Vagina (tissue), 2 donors: ENCODE data around the gene TIMM22. TPM values are rescaled to one million over a fixed set of nuclear protein-coding genes. Genes with fewer than 3 reads are reported as not detected.

Experiments used
- DNase-seq, 2 donors: peaks; one replicate each; pipeline ENCODE4 v3.0.0-alpha.2; 2017; ENCODE audit errors: extremely low spot score in 2 of 2
- H3K27ac ChIP-seq: fragments of 200-600 bp; sonication (generic); one replicate; pipeline ENCODE4 v1.5.1; 2019
- H3K27me3 ChIP-seq: fragments of 200-600 bp; sonication (generic); one replicate; pipeline ENCODE4 v1.5.1; 2019
- H3K36me3 ChIP-seq, 2 donors: fragments of 200-600 bp; sonication (generic); one replicate each; pipeline ENCODE4 v1.5.1; 2017 to 2019
- H3K4me1 ChIP-seq: fragments of 200-600 bp; sonication (generic); one replicate; pipeline ENCODE4 v1.5.1; 2019
- H3K4me3 ChIP-seq, 2 donors: fragments of 200-600 bp; sonication (generic); 1 replicate in 1 of 2; 2 replicates in 1 of 2; pipeline ENCODE4 v1.5.1; 2016 to 2019
- H3K9me3 ChIP-seq: fragments of 200-600 bp; sonication (generic); one replicate; pipeline ENCODE4 v1.5.1; 2019
- POLR2A ChIP-seq, 2 donors: fragments of 450-650 bp; IDR thresholded peaks; one replicate each; pipeline ENCODE4 v1.6.1; 2017; ENCODE audit warnings: antibody characterized with exemption in 2 of 2, mild to moderate bottlenecking in 2 of 2, moderate library complexity in 2 of 2
- POLR2AphosphoS5 ChIP-seq, 2 donors: sonication (generic); formaldehyde crosslinking; IDR thresholded peaks; one replicate each; pipeline ENCODE4 v1.9.0; 2017; ENCODE audit warnings: antibody characterized with exemption in 2 of 2, mild to moderate bottlenecking in 2 of 2, low read depth in 1 of 2; ENCODE audit not compliant: insufficient read depth in 1 of 2
- intact Hi-C: fragments of 100-400 bp; cut with DNase I; formaldehyde crosslinking; loops from one replicate; pipeline ENCODE4 v1.15.1; 2023
- total RNA-seq: library from RNA; depleted of rRNA; stranded (reverse); fragments of >200 nt; gene quantifications from one replicate; pipeline ENCODE4 v1.2.3, GENCODE V29; 2016
- TF ChIP-seq, protein P1 (sequence below), 3 experiments: fragments of 450-650 bp in 2 of 3; fragments of 200-600 bp in 1 of 3; sonication (generic) in 1 of 3; IDR thresholded peaks; one replicate each; pipeline ENCODE4 v1.5.1; 2017 to 2019; ENCODE audit warnings: antibody characterized with exemption in 3 of 3, mild to moderate bottlenecking in 2 of 3, moderate library complexity in 2 of 3

The TIMM22 gene
- total RNA-seq, 1 donor from 2014 or later = 8.8 TPM

GRCh38 chr17:1030684-1031532 is 34.0 kb downstream of the TIMM22 start:
- H3K9me3 ChIP-seq = no peaks in the 10 kb centered on the region
- peaks cover 0 to 7% of the 10 kb centered on the region in 2 donors for H3K36me3 ChIP-seq
- no peak for DNase-seq
- intact Hi-C loops = no loop called here
- H3K4me1 ChIP-seq = peaks cover 52% of the 10 kb centered on the region
- no peaks in the 10 kb centered on the region for H3K27me3 ChIP-seq
- TF ChIP-seq POLR2AphosphoS5 (IDR thresholded peaks at IDR 0.05; ENCODE audit: insufficient read depth in 1 of 2, low read depth in 1 of 2) = peak in 1 of 2 donors; percentile 41
- TF ChIP-seq, protein P1, sequence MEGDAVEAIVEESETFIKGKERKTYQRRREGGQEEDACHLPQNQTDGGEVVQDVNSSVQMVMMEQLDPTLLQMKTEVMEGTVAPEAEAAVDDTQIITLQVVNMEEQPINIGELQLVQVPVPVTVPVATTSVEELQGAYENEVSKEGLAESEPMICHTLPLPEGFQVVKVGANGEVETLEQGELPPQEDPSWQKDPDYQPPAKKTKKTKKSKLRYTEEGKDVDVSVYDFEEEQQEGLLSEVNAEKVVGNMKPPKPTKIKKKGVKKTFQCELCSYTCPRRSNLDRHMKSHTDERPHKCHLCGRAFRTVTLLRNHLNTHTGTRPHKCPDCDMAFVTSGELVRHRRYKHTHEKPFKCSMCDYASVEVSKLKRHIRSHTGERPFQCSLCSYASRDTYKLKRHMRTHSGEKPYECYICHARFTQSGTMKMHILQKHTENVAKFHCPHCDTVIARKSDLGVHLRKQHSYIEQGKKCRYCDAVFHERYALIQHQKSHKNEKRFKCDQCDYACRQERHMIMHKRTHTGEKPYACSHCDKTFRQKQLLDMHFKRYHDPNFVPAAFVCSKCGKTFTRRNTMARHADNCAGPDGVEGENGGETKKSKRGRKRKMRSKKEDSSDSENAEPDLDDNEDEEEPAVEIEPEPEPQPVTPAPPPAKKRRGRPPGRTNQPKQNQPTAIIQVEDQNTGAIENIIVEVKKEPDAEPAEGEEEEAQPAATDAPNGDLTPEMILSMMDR (IDR thresholded peaks at IDR 0.05) = no peak
- no peak for TF ChIP-seq POLR2A (IDR thresholded peaks at IDR 0.05)
- H3K27ac ChIP-seq = peak overlapping the region; percentile 79
- peak overlapping the region; percentile 47 to 49 for H3K4me3 ChIP-seq

DNA sequence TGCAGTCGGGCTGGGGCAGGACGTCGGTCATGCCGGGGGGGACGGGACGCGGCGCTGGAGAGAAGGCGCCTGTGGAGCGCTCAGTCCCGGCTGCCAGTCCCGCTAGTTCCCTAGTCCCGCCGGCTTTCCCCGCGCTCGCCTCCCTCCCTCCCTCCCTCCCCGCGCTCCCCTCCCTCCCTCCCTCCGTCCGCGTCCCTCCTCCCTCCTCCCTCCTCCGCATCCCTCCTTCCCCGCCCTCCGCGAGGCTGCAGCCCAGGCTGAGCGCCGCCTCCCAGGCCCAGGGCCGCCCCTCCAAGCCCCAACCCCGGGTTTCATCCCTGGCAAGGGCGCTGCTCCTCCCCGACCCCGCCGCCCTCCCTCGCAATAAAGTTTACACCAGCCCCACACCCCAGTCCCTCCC is 34.8 kb downstream of the TIMM22 start:
- Histone ChIP-seq H3K4me1 (peaks cover 51% of the 10 kb centered on the region), H3K27ac (peak overlapping the region; percentile 79), H3K4me3 (peak overlapping the region; percentile 47 to 49), H3K9me3 (no peaks in the 10 kb centered on the region), H3K36me3 (peaks cover 0 to 7% of the 10 kb centered on the region in 2 donors), H3K27me3 (no peaks in the 10 kb centered on the region)
- no peak for DNase-seq
- intact Hi-C loops = no loop called here
- TF ChIP-seq POLR2A (IDR thresholded peaks at IDR 0.05) (no peak), POLR2AphosphoS5 (IDR thresholded peaks at IDR 0.05; ENCODE audit: insufficient read depth in 1 of 2, low read depth in 1 of 2) (no peak)
- TF ChIP-seq, protein P1 (IDR thresholded peaks at IDR 0.05) = no peak

- Histone ChIP-seq H3K9me3 (no peaks in the 10 kb centered on the region), H3K36me3 (peaks cover 0 to 5% of the 10 kb centered on the region in 2 donors), H3K27me3 (no peaks in the 10 kb centered on the region), H3K27ac (peak overlapping the region; percentile 63), H3K4me1 (peaks cover 51% of the 10 kb centered on the region), H3K4me3 (no peak overlapping the region)
- TF ChIP-seq POLR2A (IDR thresholded peaks at IDR 0.05) = no peak
- no peak for TF ChIP-seq POLR2AphosphoS5 (IDR thresholded peaks at IDR 0.05; ENCODE audit: insufficient read depth in 1 of 2, low read depth in 1 of 2)
- TF ChIP-seq, protein P1 (IDR thresholded peaks at IDR 0.05) = no peak
- DNase-seq = no peak
- intact Hi-C loops = no loop called here
Observed at GRCh38 chr17:1032391-1032790, 35.5 kb downstream of the TIMM22 start.

DNA sequence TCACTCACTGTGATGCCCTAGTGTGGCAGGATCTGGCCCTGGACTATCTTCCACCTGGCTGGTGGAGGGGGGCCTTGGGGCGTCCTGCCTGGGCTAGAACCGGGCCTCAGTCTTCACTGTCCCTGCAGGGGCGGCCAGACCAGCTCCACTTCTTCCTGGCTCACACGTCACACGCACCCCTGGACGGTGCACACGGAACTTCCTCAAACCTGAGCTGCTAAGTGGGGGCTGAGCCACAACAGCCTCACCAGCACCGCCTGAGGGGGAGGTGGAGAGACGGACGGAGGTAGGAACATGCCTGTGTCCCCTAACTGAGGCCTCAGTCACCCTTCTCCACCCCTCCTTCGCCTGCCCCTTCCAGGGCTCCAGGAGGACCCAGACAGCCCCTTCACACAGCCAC is 36.6 kb downstream of the TIMM22 start:
- intact Hi-C loops = no loop called here
- TF ChIP-seq POLR2A (IDR thresholded peaks at IDR 0.05) (no peak), POLR2AphosphoS5 (IDR thresholded peaks at IDR 0.05; ENCODE audit: insufficient read depth in 1 of 2, low read depth in 1 of 2) (no peak)
- TF ChIP-seq, protein P1 (IDR thresholded peaks at IDR 0.05) = no peak
- H3K27ac ChIP-seq = no peak overlapping the region
- H3K27me3 ChIP-seq = no peaks in the 10 kb centered on the region
- no peaks in the 10 kb centered on the region for H3K36me3 ChIP-seq
- H3K4me3 ChIP-seq = no peak overlapping the region
- H3K9me3 ChIP-seq = no peaks in the 10 kb centered on the region
- DNase-seq = no peak
- peaks cover 48% of the 10 kb centered on the region for H3K4me1 ChIP-seq

GRCh38 chr17:1034652-1035210 is 37.8 kb downstream of the TIMM22 start:
- Histone ChIP-seq H3K36me3 (no peaks in the 10 kb centered on the region), H3K4me3 (no peak overlapping the region), H3K9me3 (no peaks in the 10 kb centered on the region), H3K4me1 (peaks cover 49% of the 10 kb centered on the region), H3K27me3 (no peaks in the 10 kb centered on the region), H3K27ac (no peak overlapping the region)
- no peak for DNase-seq
- TF ChIP-seq, protein P1 (IDR thresholded peaks at IDR 0.05) = no peak
- TF ChIP-seq POLR2AphosphoS5 (IDR thresholded peaks at IDR 0.05; ENCODE audit: insufficient read depth in 1 of 2, low read depth in 1 of 2) (no peak), POLR2A (IDR thresholded peaks at IDR 0.05) (no peak)
- intact Hi-C loops = no loop called here
